HepG2 (cell line): ENCODE data around the gene USP11. TPM values are rescaled to one million over a fixed set of nuclear protein-coding genes. Genes with fewer than 3 reads are reported as not detected.
A peak's percentile ranks its signal among the peaks of the same experiment; 100 is the strongest.

Source experiments
- CHCHD3 ChIP-seq: sonication (generic); formaldehyde crosslinking; IDR thresholded peaks from 2 replicates; pipeline ENCODE4 v1.8.0; 2022; ENCODE audit warnings: mild to moderate bottlenecking, missing genetic modification reagents, moderate library complexity
- CHD4 ChIP-seq: fragments of 200-600 bp; sonication (generic); IDR thresholded peaks from 2 replicates; pipeline ENCODE4 v1.7.0; 2017; ENCODE audit warnings: mild to moderate bottlenecking, low read length, borderline replicate concordance
- FOSL1 ChIP-seq: sonication (generic); formaldehyde crosslinking; IDR thresholded peaks from 2 replicates; pipeline ENCODE4 v1.9.0; 2021; ENCODE audit warnings: missing genetic modification reagents, borderline replicate concordance
- FOSL2 ChIP-seq: sonication (generic); formaldehyde crosslinking; IDR thresholded peaks from 2 replicates; pipeline ENCODE4 v1.4.0; 2020; ENCODE audit warnings: missing genetic modification reagents
- GLMP ChIP-seq: sonication (generic); formaldehyde crosslinking; IDR thresholded peaks from 2 replicates; pipeline ENCODE4 v1.9.0; 2021; ENCODE audit warnings: missing genetic modification reagents, mild to moderate bottlenecking, borderline replicate concordance
- KLF6 ChIP-seq: IDR thresholded peaks from 2 replicates; pipeline ENCODE4 v1.8.0; 2016; ENCODE audit warnings: missing biosample characterization, missing genetic modification reagents
- MLLT10 ChIP-seq: sonication (generic); formaldehyde crosslinking; IDR thresholded peaks from 2 replicates; pipeline ENCODE4 v1.4.0; 2020; ENCODE audit warnings: missing genetic modification reagents
- PHF8 ChIP-seq: sonication (generic); formaldehyde crosslinking; IDR thresholded peaks from 2 replicates; pipeline ENCODE4 v1.5.0; 2020; ENCODE audit warnings: missing genetic modification reagents
- RARA ChIP-seq: IDR thresholded peaks from 2 replicates; pipeline ENCODE4 v1.6.1; 2016; ENCODE audit warnings: missing genetic modification reagents, missing compliant biosample characterization
- SIN3B ChIP-seq: fragments of 150-350 bp; IDR thresholded peaks from 2 replicates; pipeline ENCODE4 v1.6.1; 2014; ENCODE audit warnings: low read length
- ZBTB21 ChIP-seq: sonication (generic); formaldehyde crosslinking; IDR thresholded peaks from 2 replicates; pipeline ENCODE4 v1.4.0; 2020; ENCODE audit warnings: missing genetic modification reagents
- ZBTB33 ChIP-seq: sonication (generic); formaldehyde crosslinking; IDR thresholded peaks from 2 replicates; pipeline ENCODE4 v1.4.0; 2020; ENCODE audit warnings: missing genetic modification reagents
- ZKSCAN1 ChIP-seq: fragments of 150-350 bp; IDR thresholded peaks from 2 replicates; pipeline ENCODE4 v1.6.1; 2014; ENCODE audit warnings: low read length
- ZNF263 ChIP-seq: sonication (generic); formaldehyde crosslinking; IDR thresholded peaks from 2 replicates; pipeline ENCODE4 v1.4.0; 2020; ENCODE audit warnings: missing genetic modification reagents
- ZNF331 ChIP-seq: sonication (generic); formaldehyde crosslinking; IDR thresholded peaks from 2 replicates; pipeline ENCODE4 v1.4.0; 2020; ENCODE audit warnings: missing genetic modification reagents
- ZNF589 ChIP-seq: sonication (generic); formaldehyde crosslinking; conservative IDR thresholded peaks from 2 replicates; pipeline ENCODE4 v1.8.0; 2022; ENCODE audit warnings: mild to moderate bottlenecking, moderate library complexity, missing genetic modification reagents
- polyA plus RNA-seq, 8 experiments: library from polyadenylated mRNA; depleted of rRNA in 3 of 8; stranded (reverse) in 7 of 8; unstranded in 1 of 8; fragments of >200 nt; fragmentation: Illumina TruSeq in 4 of 8; extraction: Trizol in 4 of 8; gene quantifications; 2 replicates each; pipeline versions ENCODE4 v1.2.1 to v1.2.3, GENCODE V29; 2011 to 2016; ENCODE audit warnings: low read depth in 4 of 8, missing spikeins in 1 of 8, mixed read lengths in 1 of 8; ENCODE audit not compliant: insufficient read depth in 1 of 8
- total RNA-seq, 5 experiments: library from RNA; depleted of rRNA; stranded (reverse); fragments of >200 nt; fragmentation: Illumina TruSeq; extraction: Trizol; gene quantifications; 2 replicates each; pipeline ENCODE4 v1.2.3, GENCODE V29; 2016; ENCODE audit warnings: low read depth in 1 of 5
- TF ChIP-seq, protein P1 (sequence below): sonication (generic); formaldehyde crosslinking; IDR thresholded peaks from 2 replicates; pipeline ENCODE4 v1.8.0; 2022; ENCODE audit warnings: mild to moderate bottlenecking, missing genetic modification reagents, moderate library complexity
- TF ChIP-seq, protein P2 (sequence below): sonication (generic); formaldehyde crosslinking; IDR thresholded peaks from 2 replicates; pipeline ENCODE4 v1.4.0; 2020; ENCODE audit warnings: missing genetic modification reagents
- TF ChIP-seq, protein P3 (sequence below): sonication (generic); formaldehyde crosslinking; IDR thresholded peaks from 2 replicates; pipeline ENCODE4 v1.5.0; 2020; ENCODE audit warnings: mild to moderate bottlenecking, missing genetic modification reagents, moderate library complexity

USP11 gene
- total and polyA plus RNA-seq, 2 of the 13 experiments (the other 11 are each of a cell fraction or from before 2014, with no cell fraction given): 23.8 to 31.7 TPM

DNA sequence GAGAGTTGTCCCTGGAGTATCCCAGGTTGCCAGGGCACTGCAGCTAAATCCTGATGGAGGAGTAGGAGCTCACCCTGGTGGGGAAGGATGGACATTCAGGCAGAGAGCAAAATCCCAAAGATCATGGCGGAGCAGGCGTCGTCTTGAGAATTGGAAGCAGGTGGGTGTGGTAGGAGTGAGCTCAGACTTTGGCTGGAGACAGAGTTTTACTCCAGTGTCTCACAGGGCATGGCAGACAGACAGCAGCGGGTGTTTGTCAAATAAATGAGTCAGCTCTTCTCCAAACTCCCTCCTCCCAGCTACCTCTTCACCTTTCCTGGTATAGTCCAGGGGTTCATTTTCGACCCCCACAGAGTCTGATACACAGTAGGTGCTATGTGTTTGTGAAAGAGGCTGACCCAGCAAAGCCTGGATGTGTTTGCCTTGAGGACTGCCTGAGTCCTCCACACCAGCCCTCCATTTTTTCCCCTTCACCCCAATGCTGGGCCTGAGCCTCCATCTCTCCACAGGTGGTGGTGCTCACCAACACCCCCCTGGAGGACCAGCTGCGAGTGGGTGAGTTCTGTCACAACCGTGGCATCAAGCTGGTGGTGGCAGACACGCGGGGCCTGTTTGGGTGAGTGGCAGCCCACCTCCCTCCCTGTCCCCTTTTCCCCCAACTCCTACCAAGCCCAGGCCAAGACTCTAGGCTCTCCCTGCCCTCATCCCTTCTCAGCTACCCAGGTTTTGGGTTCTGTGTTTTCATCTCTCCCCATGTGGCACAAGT lies 32.2 kb upstream of the USP11 start (continued):
- TF ChIP-seq FOSL1 (CRISPR knock-in tag) (peak; percentile 22; the same call in 1 of the 2 replicates), MLLT10 (CRISPR knock-in tag) (no peak), GLMP (CRISPR knock-in tag) (no peak), ZNF589 (CRISPR knock-in tag) (no peak), ZBTB21 (no peak), FOSL2 (CRISPR knock-in tag) (peak; percentile 81), ZNF263 (CRISPR knock-in tag) (peak; percentile 95), RARA (CRISPR knock-in tag) (peak; percentile 53), CHD4 (no peak), CHCHD3 (CRISPR knock-in tag) (no peak), ZKSCAN1 (peak; percentile 72; the same call in 1 of the 2 replicates), SIN3B (no peak), ZBTB33 (peak; percentile 75), ZNF331 (CRISPR knock-in tag) (no peak), PHF8 (CRISPR knock-in tag) (no peak), KLF6 (CRISPR knock-in tag) (no peak)
- TF ChIP-seq, protein P1, sequence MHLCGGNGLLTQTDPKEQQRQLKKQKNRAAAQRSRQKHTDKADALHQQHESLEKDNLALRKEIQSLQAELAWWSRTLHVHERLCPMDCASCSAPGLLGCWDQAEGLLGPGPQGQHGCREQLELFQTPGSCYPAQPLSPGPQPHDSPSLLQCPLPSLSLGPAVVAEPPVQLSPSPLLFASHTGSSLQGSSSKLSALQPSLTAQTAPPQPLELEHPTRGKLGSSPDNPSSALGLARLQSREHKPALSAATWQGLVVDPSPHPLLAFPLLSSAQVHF: no peak
- TF ChIP-seq, protein P2, sequence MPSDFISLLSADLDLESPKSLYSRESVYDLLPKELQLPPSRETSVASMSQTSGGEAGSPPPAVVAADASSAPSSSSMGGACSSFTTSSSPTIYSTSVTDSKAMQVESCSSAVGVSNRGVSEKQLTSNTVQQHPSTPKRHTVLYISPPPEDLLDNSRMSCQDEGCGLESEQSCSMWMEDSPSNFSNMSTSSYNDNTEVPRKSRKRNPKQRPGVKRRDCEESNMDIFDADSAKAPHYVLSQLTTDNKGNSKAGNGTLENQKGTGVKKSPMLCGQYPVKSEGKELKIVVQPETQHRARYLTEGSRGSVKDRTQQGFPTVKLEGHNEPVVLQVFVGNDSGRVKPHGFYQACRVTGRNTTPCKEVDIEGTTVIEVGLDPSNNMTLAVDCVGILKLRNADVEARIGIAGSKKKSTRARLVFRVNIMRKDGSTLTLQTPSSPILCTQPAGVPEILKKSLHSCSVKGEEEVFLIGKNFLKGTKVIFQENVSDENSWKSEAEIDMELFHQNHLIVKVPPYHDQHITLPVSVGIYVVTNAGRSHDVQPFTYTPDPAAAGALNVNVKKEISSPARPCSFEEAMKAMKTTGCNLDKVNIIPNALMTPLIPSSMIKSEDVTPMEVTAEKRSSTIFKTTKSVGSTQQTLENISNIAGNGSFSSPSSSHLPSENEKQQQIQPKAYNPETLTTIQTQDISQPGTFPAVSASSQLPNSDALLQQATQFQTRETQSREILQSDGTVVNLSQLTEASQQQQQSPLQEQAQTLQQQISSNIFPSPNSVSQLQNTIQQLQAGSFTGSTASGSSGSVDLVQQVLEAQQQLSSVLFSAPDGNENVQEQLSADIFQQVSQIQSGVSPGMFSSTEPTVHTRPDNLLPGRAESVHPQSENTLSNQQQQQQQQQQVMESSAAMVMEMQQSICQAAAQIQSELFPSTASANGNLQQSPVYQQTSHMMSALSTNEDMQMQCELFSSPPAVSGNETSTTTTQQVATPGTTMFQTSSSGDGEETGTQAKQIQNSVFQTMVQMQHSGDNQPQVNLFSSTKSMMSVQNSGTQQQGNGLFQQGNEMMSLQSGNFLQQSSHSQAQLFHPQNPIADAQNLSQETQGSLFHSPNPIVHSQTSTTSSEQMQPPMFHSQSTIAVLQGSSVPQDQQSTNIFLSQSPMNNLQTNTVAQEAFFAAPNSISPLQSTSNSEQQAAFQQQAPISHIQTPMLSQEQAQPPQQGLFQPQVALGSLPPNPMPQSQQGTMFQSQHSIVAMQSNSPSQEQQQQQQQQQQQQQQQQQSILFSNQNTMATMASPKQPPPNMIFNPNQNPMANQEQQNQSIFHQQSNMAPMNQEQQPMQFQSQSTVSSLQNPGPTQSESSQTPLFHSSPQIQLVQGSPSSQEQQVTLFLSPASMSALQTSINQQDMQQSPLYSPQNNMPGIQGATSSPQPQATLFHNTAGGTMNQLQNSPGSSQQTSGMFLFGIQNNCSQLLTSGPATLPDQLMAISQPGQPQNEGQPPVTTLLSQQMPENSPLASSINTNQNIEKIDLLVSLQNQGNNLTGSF (CRISPR knock-in tag): no peak
- TF ChIP-seq, protein P3, sequence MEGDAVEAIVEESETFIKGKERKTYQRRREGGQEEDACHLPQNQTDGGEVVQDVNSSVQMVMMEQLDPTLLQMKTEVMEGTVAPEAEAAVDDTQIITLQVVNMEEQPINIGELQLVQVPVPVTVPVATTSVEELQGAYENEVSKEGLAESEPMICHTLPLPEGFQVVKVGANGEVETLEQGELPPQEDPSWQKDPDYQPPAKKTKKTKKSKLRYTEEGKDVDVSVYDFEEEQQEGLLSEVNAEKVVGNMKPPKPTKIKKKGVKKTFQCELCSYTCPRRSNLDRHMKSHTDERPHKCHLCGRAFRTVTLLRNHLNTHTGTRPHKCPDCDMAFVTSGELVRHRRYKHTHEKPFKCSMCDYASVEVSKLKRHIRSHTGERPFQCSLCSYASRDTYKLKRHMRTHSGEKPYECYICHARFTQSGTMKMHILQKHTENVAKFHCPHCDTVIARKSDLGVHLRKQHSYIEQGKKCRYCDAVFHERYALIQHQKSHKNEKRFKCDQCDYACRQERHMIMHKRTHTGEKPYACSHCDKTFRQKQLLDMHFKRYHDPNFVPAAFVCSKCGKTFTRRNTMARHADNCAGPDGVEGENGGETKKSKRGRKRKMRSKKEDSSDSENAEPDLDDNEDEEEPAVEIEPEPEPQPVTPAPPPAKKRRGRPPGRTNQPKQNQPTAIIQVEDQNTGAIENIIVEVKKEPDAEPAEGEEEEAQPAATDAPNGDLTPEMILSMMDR (CRISPR knock-in tag): peak; percentile 20
